Ovary (tissue), 9 donors: ENCODE results near the gene UAP1. TPM values are rescaled to one million over a fixed set of nuclear protein-coding genes. Genes with fewer than 3 reads are reported as not detected.

Experiments
- DNase-seq, 5 donors: peaks; one replicate each; pipeline ENCODE4 v3.0.0-alpha.2; 2019 to 2020
- H3K27ac ChIP-seq, 2 donors: fragments of 200-600 bp; one replicate each; pipeline versions ENCODE4 v1.5.1 to v1.8.0; 2019 to 2022
- H3K27me3 ChIP-seq: fragments of 200-600 bp; one replicate; pipeline ENCODE4 v1.8.0; 2022
- H3K36me3 ChIP-seq: fragments of 200-600 bp; sonication (generic); one replicate; pipeline ENCODE4 v1.5.1; 2019
- H3K4me1 ChIP-seq: one replicate; pipeline ENCODE4 v1.8.1; 2013; ENCODE audit warnings: mild to moderate bottlenecking, moderate library complexity; ENCODE audit not compliant: insufficient read depth
- H3K4me3 ChIP-seq: fragments of 200-600 bp; sonication (generic); one replicate; pipeline ENCODE4 v1.5.1; 2017
- H3K9me3 ChIP-seq, 2 donors: fragments of 200-600 bp in 1 of 2; sonication (generic) in 1 of 2; one replicate each; pipeline versions ENCODE4 v1.5.1 to v1.8.1; 2013 to 2019; ENCODE audit warnings: mild to moderate bottlenecking in 1 of 2, moderate library complexity in 1 of 2
- EP300 ChIP-seq: sonication (generic); formaldehyde crosslinking; IDR thresholded peaks from one replicate; pipeline ENCODE4 v1.6.1; 2017; ENCODE audit warnings: antibody characterized with exemption
- POLR2A ChIP-seq: fragments of 450-650 bp; IDR thresholded peaks from one replicate; pipeline ENCODE4 v1.6.1; 2017; ENCODE audit warnings: antibody characterized with exemption, mild to moderate bottlenecking, moderate library complexity
- WGBS, 3 donors: extraction: QIAGEN DNeasy Blood & Tissue Kit in 1 of 3; methylation state at CpG; one replicate each; pipeline versions ENCODE4 v1.1.5 to v1.1.7; 2013 to 2017; 5-methylcytosine and 5-hydroxymethylcytosine counted together
- intact Hi-C, 4 donors: fragments of 100-400 bp; cut with DNase I; formaldehyde crosslinking; loops; one replicate each; pipeline versions ENCODE4 v1.11.0 to v1.15.1; 2022 to 2023
- polyA plus RNA-seq, 2 donors: library from polyadenylated mRNA; stranded (reverse); fragments of 200-250 nt in 1 of 2; fragments of 350-450 nt in 1 of 2; fragmentation: Illumina TruSeq in 1 of 2; extraction: RNeasy Lipid Tissue Mini Kit (QIAGEN cat#74804) in 1 of 2; gene quantifications; one replicate each; pipeline ENCODE4 v1.2.3, GENCODE V29; 2013 to 2014
- total RNA-seq, 7 donors: library from RNA; depleted of rRNA in 2 of 7; stranded (reverse); fragments of >200 nt in 2 of 7; fragmentation: NEBNext Ultra II Directional in 3 of 7; extraction: Animal tissue kit (Norgen Biotek cat#: 25700) in 3 of 7; gene quantifications; one replicate each; pipeline versions ENCODE4 v1.1.0 to v1.2.4, GENCODE V29; 2016 to 2023
- TF ChIP-seq, protein P1 (sequence below), 3 donors: fragments of 450-650 bp in 2 of 3; fragments of 200-600 bp in 1 of 3; IDR thresholded peaks; one replicate each; pipeline versions ENCODE4 v1.5.1 to v1.8.0; 2016 to 2022; ENCODE audit warnings: antibody characterized with exemption in 3 of 3, mild to moderate bottlenecking in 1 of 3
- donor health status: DM: no; HTN: no; CAD: no; lungs with moderate emphysema.
- donor health status: DM: no; HTN: no; CAD: no.
- donor health status: Bipolar disorder and iron deficiency.
- donor health status: DM: yes; HTN: yes; CAD: no.
- donor health status: DM: no; HTN: no; CAD: no.
- donor health status: DM: yes; HTN: yes; CAD: no.

UAP1 gene
- total and polyA plus RNA-seq, 9 donors = 31.2 to 108 (median 49.3) TPM

DNA sequence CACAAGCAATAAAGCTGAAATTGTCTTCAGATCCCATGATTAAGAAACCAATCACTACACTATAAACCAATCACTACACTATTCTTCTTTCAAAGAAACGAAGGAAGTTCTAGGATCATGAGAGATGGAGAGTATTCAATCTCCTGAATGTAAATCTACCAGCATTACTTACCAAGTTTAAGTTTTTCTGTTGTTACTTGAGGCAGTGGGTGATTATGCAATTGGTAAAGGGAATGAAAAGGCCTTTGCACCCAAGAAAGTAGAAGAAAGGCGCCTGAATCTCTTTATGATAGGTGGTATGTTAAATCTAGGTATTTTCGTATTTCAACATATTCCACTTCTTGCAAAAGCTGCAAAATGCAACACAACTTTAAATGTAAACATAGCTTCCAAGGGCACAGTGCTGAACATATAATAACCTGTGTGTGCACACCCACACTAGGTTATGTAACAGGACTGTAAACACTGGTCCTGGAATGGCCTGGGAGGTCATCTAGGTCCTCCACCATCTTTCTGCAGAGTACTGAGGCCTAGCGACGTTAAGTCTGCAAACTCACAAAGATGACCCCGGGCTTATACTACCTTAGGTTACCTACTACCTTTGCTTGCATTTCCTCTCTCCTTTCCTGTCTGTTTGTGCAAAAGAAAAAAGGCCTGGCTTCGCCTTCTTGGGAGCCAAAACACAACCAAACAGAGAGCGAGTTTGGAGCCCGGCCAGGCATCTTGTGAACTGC is 1.1 kb upstream of the UAP1 start:
- Histone ChIP-seq H3K36me3 (no peaks in the 10 kb centered on the region), H3K4me3 (peak overlapping the region; percentile 98), H3K27ac (peak overlapping the region; percentile 91 to 98), H3K4me1 (peaks cover 5% of the 10 kb centered on the region), H3K27me3 (no peaks in the 10 kb centered on the region), H3K9me3 (no peaks in the 10 kb centered on the region)
- 32 to 37% (median 36%) methylated on average over 9 of the region's 9 CpGs for WGBS, 3 donors
- TF ChIP-seq EP300 (no peak), POLR2A (no peak)
- TF ChIP-seq, protein P1, sequence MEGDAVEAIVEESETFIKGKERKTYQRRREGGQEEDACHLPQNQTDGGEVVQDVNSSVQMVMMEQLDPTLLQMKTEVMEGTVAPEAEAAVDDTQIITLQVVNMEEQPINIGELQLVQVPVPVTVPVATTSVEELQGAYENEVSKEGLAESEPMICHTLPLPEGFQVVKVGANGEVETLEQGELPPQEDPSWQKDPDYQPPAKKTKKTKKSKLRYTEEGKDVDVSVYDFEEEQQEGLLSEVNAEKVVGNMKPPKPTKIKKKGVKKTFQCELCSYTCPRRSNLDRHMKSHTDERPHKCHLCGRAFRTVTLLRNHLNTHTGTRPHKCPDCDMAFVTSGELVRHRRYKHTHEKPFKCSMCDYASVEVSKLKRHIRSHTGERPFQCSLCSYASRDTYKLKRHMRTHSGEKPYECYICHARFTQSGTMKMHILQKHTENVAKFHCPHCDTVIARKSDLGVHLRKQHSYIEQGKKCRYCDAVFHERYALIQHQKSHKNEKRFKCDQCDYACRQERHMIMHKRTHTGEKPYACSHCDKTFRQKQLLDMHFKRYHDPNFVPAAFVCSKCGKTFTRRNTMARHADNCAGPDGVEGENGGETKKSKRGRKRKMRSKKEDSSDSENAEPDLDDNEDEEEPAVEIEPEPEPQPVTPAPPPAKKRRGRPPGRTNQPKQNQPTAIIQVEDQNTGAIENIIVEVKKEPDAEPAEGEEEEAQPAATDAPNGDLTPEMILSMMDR (IDR thresholded peaks at IDR 0.05) = no peak
- no peak for DNase-seq
- intact Hi-C loops = loop anchor here in 1 of 4 donors (10.0 kb wide), 1 partner anchor 66 kb away; the partner anchor contains the start of gene UHMK1

DNA sequence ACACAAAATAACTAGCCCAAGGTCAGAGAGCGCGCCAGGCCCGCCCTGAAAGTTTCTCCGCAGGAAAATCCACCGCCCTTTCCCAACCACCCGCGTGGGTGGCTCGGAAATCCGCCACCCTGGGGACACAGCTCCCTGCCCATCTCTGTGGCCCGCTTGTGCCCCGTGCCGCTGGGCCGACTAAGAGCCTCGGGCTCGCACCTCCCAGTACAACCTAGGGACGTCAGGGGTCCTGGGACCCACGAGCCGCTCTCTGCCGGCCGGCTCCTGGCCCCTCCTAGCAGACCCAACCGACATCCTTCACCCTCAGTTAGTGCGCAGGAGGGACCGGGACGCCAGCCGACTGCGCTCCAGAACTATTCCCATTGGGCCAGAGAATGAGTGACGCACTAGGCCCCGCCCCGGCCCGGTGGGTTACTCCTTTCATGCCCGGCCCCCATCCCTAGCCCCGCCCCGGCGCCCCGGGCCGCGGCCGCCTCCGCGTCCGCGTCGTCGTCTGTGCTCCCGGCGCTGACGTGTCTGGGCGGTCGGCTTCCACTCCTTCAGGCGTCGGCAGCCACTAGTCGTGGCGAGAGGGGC is 396 bp upstream of the UAP1 start:
- peak; percentile 70 for TF ChIP-seq EP300
- TF ChIP-seq POLR2A = peak; percentile 92
- TF ChIP-seq, protein P1 (IDR thresholded peaks at IDR 0.05) = no peak
- intact Hi-C loops = loop anchor here in 1 of 4 donors (10.0 kb wide), 1 partner anchor 66 kb away; the partner anchor contains the start of gene UHMK1
- Histone ChIP-seq H3K9me3 (no peaks in the 10 kb centered on the region), H3K4me3 (peak overlapping the region; percentile 98), H3K4me1 (peaks cover 7% of the 10 kb centered on the region), H3K27me3 (no peaks in the 10 kb centered on the region), H3K27ac (peak overlapping the region; percentile 91 to 98), H3K36me3 (no peaks in the 10 kb centered on the region)
- DNase-seq = peak; percentile 98 to 99 (median 99)
- WGBS, 3 donors = 1% methylated on average over 50 to 53 of the region's 53 CpGs

GRCh38 chr1:162562470-162562828 is 927 bp downstream of the UAP1 start:
- DNase-seq = peak in 1 of 5 donors; percentile 30
- Histone ChIP-seq H3K27ac (peak overlapping the region in 1 of 2 donors; percentile 91), H3K4me1 (peaks cover 7% of the 10 kb centered on the region), H3K4me3 (peak overlapping the region; percentile 98), H3K9me3 (no peaks in the 10 kb centered on the region), H3K36me3 (no peaks in the 10 kb centered on the region), H3K27me3 (no peaks in the 10 kb centered on the region)
- TF ChIP-seq EP300 (no peak), POLR2A (no peak)
- TF ChIP-seq, protein P1 (IDR thresholded peaks at IDR 0.05) = no peak
- WGBS, 3 donors = 23 to 36% (median 24%) methylated on average over 5 of the region's 5 CpGs
- intact Hi-C loops = loop anchor here in 1 of 4 donors (10.0 kb wide), 1 partner anchor 68 kb away; the partner anchor contains the start of gene UHMK1

GRCh38 chr1:162564762-162565218 is 3.3 kb downstream of the UAP1 start:
- 76 to 84% (median 79%) methylated on average over 5 of the region's 5 CpGs for WGBS, 3 donors
- TF ChIP-seq, protein P1 (IDR thresholded peaks at IDR 0.05) = no peak
- TF ChIP-seq EP300 (no peak), POLR2A (no peak)
- no peak overlapping the region for H3K4me3 ChIP-seq

More at GRCh38 chr1:162564762-162565218, 3.3 kb downstream of the UAP1 start:
- DNase-seq = no peak
- H3K9me3 ChIP-seq = no peaks in the 10 kb centered on the region
- no peak overlapping the region for H3K27ac ChIP-seq
- no peaks in the 10 kb centered on the region for H3K27me3 ChIP-seq
- H3K36me3 ChIP-seq = no peaks in the 10 kb centered on the region
- intact Hi-C loops = loop anchor here in 1 of 4 donors (10.0 kb wide), 1 partner anchor 70 kb away; the partner anchor contains the start of gene UHMK1
- H3K4me1 ChIP-seq = peaks cover 7% of the 10 kb centered on the region
